Tibial artery (tissue), 4 donors: ENCODE results near the gene TACC2.
"Not testable (repeated sequence)": the region's sequence is repeated elsewhere in the genome, so short reads cannot be mapped to it uniquely, and the experiment has no call there.

Source experiments
- DNase-seq, 2 donors: peaks; one replicate each; pipeline ENCODE4 v3.0.0-alpha.2; 2019
- H3K27ac ChIP-seq, 2 donors: fragments of 200-600 bp; sonication (generic) in 1 of 2; 1 replicate in 1 of 2; 2 replicates in 1 of 2; pipeline ENCODE4 v1.5.1; 2018 to 2019; ENCODE audit warnings: mild to moderate bottlenecking in 1 of 2
- H3K27me3 ChIP-seq, 2 donors: fragments of 200-600 bp; sonication (generic) in 1 of 2; one replicate each; pipeline versions ENCODE4 v1.5.1 to v1.6.0; 2016 to 2019
- H3K36me3 ChIP-seq, 3 donors: fragments of 200-600 bp; sonication (generic) in 2 of 3; one replicate each; pipeline ENCODE4 v1.5.1; 2016 to 2019; ENCODE audit warnings: mild to moderate bottlenecking in 2 of 3
- H3K4me1 ChIP-seq, 4 donors: fragments of 200-600 bp; sonication (generic) in 2 of 4; 1 replicate in 3 of 4; 2 replicates in 1 of 4; pipeline ENCODE4 v1.5.1; 2016 to 2019
- H3K4me3 ChIP-seq, 2 donors: fragments of 200-600 bp; sonication (generic) in 1 of 2; 1 replicate in 1 of 2; 2 replicates in 1 of 2; pipeline ENCODE4 v1.5.1; 2018 to 2019; ENCODE audit warnings: mild to moderate bottlenecking in 2 of 2
- H3K9me3 ChIP-seq, 3 donors: fragments of 200-600 bp; sonication (generic) in 1 of 3; one replicate each; pipeline ENCODE4 v1.5.1; 2016 to 2019
- intact Hi-C: fragments of 100-400 bp; cut with DNase I; formaldehyde crosslinking; loops from one replicate; pipeline ENCODE4 v1.15.0; 2023; ENCODE audit warnings: low total_unique reads
- TF ChIP-seq, protein P1 (sequence below), 2 experiments: fragments of 200-600 bp in 1 of 2; fragments of 450-650 bp in 1 of 2; IDR thresholded peaks; one replicate each; pipeline ENCODE4 v1.5.1; 2017 to 2019; ENCODE audit warnings: antibody characterized with exemption in 2 of 2, mild to moderate bottlenecking in 1 of 2, moderate library complexity in 1 of 2

TACC2 gene

DNA sequence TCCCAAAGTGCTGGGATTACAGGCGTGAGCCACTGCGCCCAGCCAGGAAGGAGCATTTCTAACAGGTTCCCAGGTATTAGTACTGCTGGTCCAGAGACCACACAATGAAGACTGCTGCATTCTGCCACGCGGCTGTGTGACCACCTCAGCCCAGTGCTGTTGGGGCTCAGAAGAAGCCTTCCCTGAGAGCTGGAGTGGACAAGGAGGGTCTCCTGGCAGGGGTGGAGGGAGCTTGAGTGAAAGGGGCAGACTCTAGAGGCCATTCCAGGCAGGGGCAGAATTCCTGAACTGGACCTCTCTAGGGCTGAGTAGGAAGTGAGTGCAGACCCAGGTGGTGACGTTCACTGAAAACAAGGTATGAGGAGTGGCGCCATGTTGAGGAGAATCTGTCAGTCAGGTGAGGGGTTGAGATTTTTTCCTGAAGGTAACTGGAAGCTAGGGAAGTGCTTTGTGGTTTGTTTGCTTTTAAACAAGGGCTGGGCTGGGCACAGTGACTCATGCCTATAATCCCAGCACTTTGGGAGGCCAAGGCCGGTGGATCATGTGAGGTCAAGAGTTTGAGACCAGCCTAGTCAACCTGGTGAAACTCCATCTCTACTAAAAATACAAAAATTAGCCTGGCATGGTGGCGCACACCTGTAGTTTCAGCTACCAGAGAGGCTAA is 67.6 kb downstream of the TACC2 start:
- TF ChIP-seq, protein P1, sequence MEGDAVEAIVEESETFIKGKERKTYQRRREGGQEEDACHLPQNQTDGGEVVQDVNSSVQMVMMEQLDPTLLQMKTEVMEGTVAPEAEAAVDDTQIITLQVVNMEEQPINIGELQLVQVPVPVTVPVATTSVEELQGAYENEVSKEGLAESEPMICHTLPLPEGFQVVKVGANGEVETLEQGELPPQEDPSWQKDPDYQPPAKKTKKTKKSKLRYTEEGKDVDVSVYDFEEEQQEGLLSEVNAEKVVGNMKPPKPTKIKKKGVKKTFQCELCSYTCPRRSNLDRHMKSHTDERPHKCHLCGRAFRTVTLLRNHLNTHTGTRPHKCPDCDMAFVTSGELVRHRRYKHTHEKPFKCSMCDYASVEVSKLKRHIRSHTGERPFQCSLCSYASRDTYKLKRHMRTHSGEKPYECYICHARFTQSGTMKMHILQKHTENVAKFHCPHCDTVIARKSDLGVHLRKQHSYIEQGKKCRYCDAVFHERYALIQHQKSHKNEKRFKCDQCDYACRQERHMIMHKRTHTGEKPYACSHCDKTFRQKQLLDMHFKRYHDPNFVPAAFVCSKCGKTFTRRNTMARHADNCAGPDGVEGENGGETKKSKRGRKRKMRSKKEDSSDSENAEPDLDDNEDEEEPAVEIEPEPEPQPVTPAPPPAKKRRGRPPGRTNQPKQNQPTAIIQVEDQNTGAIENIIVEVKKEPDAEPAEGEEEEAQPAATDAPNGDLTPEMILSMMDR (IDR thresholded peaks at IDR 0.05): no peak
- no peaks in the 10 kb centered on the region for H3K9me3 ChIP-seq
- H3K27ac ChIP-seq: no peak overlapping the region
- H3K36me3 ChIP-seq: no peaks in the 10 kb centered on the region
- H3K4me3 ChIP-seq: no peak overlapping the region
- DNase-seq: peak in 1 of 2 donors; percentile 28
- intact Hi-C loops: no loop called here
- H3K27me3 ChIP-seq: no peaks in the 10 kb centered on the region
- peaks cover 0 to 20% (median 3%) of the 10 kb centered on the region in 4 donors for H3K4me1 ChIP-seq

DNA sequence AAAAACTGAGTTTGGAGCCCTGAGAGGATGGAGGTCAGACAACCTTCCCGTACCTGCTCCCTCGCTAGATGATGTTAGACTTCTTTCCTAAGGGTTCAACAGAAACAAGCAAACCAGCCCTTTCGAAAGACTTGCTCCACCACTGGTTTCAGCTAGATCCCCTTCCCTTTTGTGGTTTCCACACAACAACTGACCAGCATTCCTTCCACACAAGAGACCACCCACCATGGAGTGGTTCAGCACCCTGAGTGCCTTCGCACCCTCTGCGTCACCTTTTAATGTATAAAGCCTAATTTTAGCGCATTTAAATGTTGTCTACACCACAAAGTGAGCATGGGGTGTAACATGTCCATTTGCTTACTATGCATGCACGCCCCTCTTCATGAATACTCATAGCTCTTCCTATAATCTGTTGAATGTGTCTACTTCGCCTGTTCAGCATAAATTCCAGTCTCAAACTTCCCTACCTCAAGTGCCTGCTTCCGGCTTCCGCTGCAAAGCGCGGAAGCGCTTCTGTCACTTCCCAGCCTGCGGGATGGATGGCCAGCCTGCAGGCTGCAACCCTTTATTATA is 69.0 kb downstream of the TACC2 start:
- Histone ChIP-seq H3K9me3 (no peaks in the 10 kb centered on the region), H3K27ac (no peak overlapping the region), H3K4me1 (peaks cover 2 to 18% (median 7%) of the 10 kb centered on the region in 4 donors), H3K36me3 (no peaks in the 10 kb centered on the region), H3K27me3 (no peaks in the 10 kb centered on the region), H3K4me3 (no peak overlapping the region)
- intact Hi-C loops: loop anchor here (2.0 kb wide), 1 partner anchor 159 kb away; no protein-coding TSS in a partner anchor
- TF ChIP-seq, protein P1 (IDR thresholded peaks at IDR 0.05): no peak
- no peak for DNase-seq

DNA sequence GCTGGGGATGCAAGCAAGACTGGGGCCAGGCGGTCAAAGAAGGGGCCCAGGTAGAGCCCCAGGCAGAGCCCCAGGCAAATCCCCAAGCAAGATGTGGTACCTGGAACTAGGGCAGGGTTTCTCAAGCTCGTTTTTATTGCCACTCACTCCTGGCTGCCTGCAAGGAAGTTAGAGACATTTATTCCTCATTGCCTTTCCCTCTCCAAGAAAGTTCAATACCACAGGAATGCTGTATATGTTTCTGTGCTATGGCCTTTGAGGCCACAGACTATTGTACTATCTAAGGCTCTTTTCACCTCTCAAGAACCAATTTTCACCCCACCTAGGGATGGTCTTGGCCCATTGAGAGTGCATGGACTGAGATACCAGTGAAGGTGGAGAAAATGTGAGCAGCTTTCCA is 71.3 kb downstream of the TACC2 start:
- TF ChIP-seq, protein P1 (IDR thresholded peaks at IDR 0.05): no peak
- no peak overlapping the region for H3K4me3 ChIP-seq
- H3K4me1 ChIP-seq: peaks cover 8 to 20% (median 13%) of the 10 kb centered on the region in 4 donors
- H3K27ac ChIP-seq: no peak overlapping the region
- DNase-seq: no peak
- intact Hi-C loops: no loop called here
- H3K9me3 ChIP-seq: no peaks in the 10 kb centered on the region
- H3K27me3 ChIP-seq: no peaks in the 10 kb centered on the region
- H3K36me3 ChIP-seq: no peaks in the 10 kb centered on the region

DNA sequence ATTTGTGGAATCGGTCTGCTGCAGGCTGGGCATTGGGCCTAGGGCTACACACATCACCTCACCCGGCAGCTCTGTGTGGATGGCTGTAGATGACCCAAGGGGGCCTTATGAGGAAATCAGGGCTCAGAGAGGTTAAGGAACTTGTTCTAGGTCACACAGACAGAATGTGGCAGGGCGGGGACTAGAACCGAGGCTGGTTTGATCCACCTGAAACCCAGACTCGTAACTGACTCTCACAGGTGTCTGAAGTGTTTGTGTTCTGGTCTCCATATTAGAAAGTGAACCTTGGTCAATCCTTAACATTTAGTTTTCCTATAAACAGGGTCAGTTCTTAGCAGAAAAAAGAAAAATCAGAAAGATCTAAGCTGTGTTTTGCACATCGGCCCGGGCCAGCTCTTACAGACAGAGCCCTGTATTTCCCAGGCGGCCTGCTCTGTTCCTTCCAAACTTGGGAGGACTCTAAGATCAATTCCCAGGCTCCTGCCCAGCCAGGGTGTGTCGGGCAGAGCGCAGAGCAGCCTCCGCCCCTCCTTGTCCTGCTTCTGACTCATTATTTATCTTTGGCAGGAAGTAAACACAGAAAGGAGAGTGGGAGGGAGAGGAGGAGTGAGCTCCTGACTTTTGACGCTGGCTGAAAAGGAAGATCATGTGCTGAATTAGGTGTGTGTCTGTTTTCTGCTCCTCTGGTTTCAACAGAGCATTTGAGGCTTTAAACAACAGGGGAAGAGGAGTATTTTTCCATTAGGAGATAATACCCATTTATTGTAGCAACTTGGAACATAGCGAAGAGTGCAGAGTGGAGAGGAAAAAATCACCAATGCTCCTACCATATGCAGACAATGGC is 74.1 kb downstream of the TACC2 start:
- H3K4me1 ChIP-seq: peaks cover 8 to 20% (median 11%) of the 10 kb centered on the region in 4 donors
- no peaks in the 10 kb centered on the region for H3K27me3 ChIP-seq
- H3K27ac ChIP-seq: peak overlapping the region; percentile 82 to 89
- intact Hi-C loops: no loop called here
- TF ChIP-seq, protein P1 (IDR thresholded peaks at IDR 0.05): no peak
- H3K9me3 ChIP-seq: no peaks in the 10 kb centered on the region
- DNase-seq: peak; percentile 92 to 96
- H3K36me3 ChIP-seq: no peaks in the 10 kb centered on the region
- H3K4me3 ChIP-seq: no peak overlapping the region

DNA sequence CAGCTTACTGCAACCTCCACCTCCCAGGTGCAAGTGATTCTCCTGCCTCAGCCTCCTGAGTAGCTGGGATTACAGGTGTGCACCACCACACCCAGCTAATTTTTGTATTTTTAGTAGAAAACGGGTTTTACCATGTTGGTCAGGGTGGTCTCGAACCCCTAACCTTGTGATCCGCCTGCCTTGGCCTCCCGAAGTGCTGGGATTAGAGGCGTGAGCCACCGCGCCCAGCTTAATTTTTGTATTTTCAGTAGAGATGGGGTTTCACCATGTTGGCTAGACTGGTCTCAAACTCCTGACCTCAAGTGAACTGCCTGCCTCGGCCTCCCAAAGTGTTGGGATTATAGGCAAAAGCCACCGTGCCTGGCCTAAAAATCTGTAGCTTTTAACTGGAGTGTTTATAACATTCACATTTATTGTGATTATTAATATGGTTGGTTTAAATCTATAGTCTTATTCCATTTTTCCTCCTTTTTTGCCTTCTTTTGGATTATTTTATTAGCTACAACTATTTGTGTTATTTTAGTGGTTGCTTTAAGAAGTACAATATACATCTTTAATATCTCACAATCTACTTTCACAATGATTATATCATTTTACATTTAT is 77.5 kb downstream of the TACC2 start:
- H3K4me3 ChIP-seq, intact Hi-C loops, H3K36me3 ChIP-seq, H3K27me3 ChIP-seq, DNase-seq, H3K9me3 ChIP-seq, H3K27ac ChIP-seq: not testable (repeated sequence)
- peaks cover 8 to 20% (median 11%) of the 10 kb centered on the region in 4 donors for H3K4me1 ChIP-seq
